Activated CD4-positive, CD25-positive, alpha-beta regulatory T cell treated with anti-CD3 and anti-CD28 coated beads, Interleukin-2, amount 50 U/mL, for 16 hours (primary cell): ENCODE data around the gene TTC3.
"Not testable (repeated sequence)": the region's sequence is repeated elsewhere in the genome, so short reads cannot be mapped to it uniquely, and the experiment has no call there.

Source experiments
- DNase-seq: peaks from one replicate; pipeline ENCODE4 v3.0.0-alpha.2; 2020; ENCODE audit warnings: low read depth, low spot score

The TTC3 gene

DNA sequence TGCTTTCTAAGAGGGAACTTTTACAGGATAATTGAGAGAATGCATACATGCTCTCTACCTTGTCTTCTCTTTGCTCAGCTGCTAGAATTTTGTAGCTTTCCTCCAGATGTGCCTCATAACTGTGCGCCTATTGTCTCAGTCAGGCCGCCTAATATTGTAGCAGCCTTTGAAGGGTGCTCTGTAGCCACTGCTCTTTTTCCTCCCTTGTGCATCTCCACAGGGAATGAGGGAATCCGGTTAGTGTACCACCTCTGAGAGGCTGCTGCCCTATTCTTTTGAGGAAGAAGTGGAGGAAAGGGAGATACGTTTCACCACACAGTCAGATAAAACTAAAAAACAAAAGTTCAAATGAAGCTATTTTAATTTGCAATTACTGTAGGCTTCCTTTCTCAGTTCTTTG lies 22.8 kb downstream of the TTC3 start:
- DNase-seq, result no peak

DNA sequence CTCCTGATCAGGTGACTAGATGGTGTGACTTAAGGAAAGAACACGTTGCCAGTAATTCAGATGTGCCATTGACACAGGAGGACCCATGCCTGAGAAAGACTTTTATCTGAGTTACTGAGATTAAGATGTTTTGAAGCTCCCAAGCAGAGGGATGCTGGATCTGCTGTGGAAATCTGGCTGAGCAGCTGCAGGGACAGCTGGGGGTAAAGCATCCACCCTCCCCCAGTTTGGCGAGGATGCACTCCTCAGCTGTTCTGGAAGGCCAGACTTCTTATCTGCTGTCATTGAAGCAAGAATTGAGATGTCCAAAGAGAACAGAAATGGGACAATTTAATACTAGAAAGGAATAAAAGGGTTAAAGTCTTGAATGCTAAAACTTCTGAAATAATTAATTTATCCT lies 25.7 kb downstream of the TTC3 start:
- no peak for DNase-seq

DNA sequence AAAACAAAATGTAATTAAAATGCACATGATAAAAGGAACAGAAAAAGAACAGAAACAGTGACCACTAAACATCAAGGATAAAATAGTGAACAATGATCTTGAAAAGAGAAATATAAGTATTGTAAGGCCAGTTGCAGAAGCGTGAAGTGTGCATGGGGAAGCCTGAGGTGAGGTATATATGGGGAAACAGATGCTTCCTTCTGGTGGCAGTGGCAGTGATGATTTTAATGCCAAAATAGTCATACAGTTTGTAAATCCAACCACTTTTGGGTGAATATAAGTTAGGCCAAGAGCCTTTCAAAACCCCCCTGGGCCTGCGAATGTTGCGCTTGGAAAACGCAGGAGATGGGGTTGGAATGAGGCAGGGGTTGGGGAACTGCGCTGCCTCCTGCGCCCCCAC lies 27.3 kb downstream of the TTC3 start:
- DNase-seq, result no peak

DNA sequence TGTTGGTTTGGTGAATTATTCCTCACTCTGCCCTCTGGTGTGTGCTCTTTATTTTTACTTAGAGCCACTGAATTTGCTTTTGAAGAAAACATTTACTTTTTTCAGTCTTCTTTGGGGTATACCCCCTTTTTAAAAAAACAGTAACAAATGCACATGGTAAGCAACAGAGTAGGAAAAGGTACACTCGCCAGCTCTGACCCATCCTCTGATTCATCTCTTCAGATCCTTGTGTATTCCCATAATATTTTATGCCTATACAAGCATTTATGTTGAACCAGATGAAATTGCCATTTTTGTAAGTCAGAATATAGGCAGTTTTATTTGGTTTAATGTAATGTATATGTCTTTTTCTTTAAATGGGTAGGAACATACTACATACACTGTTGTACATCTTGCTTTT lies 28.3 kb downstream of the TTC3 start:
- no peak for DNase-seq

DNA sequence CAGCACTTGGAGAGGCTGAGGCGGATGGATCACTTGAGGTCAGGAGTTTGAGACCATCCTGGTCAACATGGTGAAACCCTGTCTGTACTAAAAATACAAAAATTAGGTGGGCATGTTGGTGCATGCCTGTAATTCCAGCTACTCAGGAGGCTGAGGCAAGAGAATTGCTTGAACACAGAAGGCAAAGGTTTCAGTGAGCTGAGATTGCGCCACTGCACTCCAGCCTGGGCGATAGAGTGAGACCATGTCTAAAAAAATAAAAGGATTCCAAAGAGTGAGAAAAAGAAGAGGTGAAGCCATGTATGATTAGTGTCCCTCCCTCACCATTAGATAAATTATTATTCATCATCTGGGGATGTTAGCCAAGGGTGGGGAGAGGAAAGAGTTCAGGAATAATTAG lies 29.7 kb downstream of the TTC3 start:
- DNase-seq, result not testable (repeated sequence)

DNA sequence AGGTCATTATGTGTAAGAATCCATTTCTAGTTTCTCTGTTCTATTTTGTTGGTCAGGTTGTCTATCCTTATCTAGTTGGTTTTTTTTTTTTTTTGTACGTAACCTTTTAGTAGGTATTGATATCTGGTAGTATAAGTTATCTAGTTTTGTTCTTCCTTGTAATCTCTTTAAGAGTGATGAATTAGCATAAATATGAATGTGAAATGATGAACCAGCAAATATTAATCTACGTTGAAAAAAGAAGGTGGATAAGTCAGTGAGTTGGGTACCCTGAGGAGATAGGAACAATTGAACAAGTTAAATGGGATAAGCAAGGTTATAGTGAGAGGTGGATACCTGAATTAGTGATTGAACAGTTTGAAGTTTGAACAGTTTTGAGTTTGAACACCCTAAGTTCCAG lies 33.9 kb downstream of the TTC3 start:
- no peak for DNase-seq

DNA sequence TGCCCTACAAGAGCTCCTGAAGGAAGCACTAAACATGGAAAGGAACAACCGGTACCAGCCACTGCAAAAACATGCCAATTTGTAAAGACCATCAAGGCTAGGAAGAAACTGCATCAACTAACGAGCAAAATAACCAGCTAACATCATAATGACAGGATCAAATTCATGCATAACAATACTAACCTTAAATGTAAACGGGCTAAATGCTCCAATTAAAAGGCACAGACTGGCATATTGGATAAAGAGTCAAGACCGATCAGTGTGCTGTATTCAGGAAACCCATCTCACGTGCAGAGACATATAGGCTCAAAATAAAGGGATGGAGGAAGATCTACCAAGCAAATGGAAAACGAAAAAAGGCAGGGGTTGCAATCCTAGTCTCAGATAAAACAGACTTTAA lies 38.0 kb downstream of the TTC3 start:
- not testable (repeated sequence) for DNase-seq

DNA sequence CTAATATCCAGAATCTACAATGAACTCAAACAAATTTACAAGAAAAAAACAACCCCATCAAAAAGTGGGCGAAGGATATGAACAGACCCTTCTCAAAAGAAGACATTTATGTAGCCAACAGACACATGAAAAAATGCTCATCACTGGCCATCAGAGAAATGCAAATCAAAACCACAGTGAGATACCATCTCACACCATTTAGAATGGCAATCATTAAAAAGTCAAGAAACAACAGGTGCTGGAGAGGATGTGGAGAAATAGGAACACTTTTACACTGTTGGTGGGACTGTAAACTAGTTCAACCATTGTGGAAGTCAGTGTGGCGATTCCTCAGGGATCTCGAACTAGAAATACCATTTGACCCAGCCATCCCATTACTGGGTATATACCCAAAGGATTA lies 41.2 kb downstream of the TTC3 start:
- not testable (repeated sequence) for DNase-seq

DNA sequence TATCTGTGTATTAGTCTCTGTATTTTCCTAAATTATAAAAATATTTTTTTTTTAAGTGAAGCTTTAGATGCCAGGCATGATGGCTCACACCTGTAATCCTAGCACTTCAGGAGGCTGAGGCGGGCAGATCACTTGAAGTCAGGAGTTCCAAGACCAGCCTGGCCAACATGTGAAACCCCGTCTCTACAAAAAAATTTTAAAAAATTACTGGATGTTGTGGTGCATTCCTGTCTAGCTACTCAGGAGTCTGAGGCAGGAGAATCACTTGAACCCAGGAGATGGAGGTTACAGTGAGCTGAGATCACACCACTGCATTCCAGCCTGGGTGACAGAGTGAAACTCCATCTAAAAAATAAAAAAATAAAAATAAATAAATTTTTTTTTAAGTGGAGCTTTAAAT lies 43.4 kb downstream of the TTC3 start:
- DNase-seq, result not testable (repeated sequence)

DNA sequence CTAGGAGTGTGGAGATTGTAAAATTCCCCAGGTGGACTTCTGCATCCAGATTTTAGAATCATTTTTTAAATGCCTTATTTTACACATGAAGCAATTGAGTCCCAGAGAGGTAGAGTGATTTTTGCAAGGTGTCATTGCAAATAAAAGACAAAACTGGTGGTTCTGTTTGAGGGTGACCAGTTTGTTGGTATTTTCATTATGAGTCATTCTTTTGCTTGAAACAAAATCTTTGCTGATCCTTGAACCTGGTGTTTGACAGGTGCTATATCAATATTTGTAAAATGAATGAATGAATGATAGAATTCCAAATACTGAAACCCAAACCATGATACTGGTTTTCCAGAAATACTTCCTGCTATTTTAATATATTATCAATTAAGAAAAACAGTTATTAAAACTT lies 44.1 kb downstream of the TTC3 start:
- DNase-seq, result no peak

DNA sequence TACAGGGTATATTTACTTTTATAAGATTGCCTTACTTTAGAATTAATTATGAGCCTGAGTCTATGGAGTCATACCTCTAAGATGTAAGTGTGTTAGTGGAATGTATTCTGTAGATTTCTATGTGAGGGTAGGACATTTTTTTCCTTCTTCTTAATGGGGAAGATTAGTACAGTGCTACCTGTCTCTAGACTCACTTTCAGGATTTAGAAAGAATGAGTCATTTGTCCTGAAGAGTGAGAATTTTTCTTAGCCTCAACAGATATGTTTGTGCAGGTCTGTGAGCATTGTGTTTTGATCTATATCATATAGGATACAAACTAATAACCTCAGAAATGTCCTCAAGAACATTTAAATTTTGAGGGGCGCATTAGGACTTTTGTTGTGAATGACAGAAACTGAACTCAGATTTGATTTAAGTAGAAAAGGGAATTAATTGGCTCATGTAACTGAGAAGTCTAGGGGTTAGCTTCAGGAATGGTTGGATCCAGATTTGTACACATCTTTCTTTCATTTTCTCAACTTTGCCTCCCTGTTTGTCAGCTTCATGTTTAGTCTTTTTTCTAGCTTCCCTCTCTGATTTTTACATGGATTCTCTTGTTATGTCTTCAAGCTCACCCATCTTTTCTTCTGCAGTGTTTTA lies 45.3 kb downstream of the TTC3 start:
- DNase-seq, result no peak

DNA sequence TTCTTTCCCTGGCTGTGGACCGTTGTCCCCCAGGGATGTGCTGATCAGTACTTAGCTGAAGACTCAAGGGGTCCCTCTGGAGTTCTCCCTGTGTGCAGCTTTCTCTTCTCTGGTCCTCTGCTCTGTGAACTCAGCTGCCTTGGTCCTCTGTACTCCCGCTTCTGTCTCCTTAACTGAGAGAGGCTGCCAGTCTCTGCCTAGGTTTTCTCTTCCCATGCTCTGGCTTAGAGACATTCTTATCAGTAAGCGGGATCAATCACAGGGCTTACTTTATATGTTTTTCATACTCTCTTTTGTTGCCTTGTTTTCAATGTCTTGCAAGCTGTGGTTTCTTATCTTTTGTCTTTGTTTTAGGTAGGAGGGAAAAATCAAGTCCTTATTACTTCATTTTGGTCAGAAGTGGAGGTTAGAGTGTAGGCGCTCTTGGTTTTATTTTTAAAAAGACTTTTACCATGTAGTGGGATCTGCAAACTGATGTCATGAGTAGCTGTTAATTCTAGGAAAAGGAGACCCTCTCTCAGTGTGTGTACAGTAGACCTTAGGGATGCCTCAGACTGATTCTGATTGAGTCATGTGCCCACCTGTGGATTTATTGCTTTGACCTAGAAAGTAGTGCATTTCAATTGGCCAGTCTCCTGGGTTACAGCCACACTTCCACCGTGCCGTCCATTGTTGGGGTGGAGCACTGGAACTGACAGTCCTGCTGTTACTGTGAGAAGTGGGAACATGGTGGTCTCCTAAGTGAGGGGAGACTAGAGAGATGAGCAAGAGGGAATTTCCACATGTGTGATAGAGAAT lies 46.6 kb downstream of the TTC3 start:
- no peak for DNase-seq

DNA sequence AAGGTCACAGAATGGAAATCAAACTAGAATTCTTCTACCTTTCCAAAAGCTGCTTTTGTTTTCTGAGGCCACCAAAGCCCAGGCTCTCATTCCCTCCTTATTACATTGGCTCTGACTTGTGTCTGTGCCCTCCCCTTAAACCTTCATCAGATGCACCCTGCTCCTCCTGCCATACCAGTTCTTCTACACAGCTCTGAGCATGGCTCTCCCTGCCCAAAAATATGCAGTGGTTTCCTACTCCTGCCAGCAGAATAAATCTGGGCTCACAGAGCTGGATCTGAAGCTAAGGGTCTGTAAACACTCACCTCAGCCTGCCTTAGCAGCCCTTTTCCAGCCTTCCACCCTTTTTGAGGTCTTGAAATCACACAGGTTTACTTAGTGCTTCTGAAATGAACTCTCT lies 55.0 kb downstream of the TTC3 start:
- no peak for DNase-seq

DNA sequence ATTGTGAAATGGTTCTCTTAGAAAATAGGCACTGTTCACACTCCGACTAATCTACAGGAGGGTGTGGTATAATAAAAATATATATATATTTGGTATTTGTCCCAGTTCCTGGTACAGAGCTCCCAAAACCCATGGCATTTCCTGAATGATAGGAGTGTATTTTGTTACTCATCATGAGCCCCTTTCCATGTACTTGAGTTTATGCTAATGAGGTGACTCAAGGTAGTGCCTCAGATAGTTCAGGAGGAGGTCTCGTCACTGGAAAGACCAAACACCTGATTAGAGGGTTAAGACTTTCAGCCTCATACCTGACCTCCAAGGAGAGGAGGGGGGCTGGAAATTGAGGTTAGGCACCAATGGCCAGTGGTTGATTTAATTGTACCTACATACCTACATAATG lies 57.9 kb downstream of the TTC3 start:
- DNase-seq, result no peak

DNA sequence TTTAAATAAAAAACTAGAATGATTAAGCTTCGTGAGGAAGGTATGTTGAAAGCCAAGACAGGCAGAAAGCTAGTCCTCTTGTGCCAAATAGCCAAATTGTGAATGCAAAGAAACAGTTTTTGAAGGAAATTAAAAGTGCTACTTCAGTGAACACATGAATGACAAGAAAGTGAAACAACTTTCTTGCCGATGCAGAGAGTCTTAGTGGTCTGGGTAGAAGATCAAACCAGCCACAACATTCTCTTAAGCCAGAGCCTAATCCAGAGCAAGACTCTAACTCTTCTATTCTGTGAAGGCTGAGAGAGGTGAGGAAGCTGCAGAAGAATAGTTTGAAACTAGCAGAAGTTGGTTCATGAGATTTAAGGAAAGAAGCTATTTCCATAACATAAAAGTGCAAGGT lies 63.2 kb downstream of the TTC3 start:
- no peak for DNase-seq

DNA sequence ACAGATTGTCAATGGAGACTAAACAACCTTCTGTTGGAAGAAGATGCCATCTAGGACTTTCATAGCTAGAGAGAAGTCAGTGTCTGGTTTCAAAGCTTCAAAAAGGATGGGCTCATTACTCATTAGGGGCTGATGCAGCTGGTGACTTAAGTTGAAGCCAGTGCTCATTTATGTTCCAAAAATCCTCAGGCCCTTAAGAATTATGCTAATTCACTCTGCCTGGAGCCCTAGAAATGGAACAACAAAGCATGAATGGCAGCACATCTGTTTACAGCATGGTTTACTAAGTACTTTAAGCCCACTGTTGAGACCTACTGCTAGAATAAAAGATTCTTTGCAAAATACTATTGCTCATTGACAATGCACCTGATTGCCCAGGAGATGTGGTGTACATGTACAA lies 63.7 kb downstream of the TTC3 start:
- no peak for DNase-seq

DNA sequence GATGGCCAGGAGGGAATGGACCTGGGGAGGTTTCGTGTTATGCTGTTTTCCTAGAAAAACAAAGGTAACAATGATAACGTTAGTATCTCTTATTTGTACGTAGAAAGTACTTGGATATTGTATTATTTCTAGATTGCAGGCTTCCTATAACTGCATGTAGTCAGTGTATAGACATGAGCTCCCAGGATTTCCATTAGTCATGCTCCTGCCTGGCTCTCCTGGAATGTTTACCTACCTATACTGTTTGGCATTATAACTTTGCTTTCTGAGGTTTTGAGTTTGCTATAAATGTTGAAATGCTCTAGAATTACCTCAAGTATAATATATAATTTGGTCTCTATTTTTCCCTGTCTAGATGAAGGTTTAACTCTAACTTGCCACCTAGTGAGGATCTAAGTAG lies 66.1 kb downstream of the TTC3 start:
- DNase-seq, result no peak

DNA sequence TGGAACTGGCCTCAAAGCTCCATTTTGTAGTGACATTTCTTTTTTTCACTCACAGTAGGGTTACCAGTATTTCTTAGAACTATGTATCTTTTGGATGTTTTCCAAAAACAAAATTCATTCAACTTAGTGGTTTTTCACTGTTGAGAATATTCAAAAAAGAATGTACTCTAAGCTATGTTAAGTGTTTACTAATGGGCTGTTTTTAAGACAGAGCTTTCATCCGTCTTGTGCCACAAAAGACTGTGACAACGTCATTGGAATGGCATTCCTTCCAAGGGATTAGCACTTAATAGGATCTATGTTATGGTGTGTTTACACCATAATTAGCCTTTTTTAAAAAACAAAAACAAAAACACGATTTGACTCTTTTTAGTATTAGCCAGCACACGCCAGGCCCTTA lies 66.8 kb downstream of the TTC3 start:
- DNase-seq, result no peak

DNA sequence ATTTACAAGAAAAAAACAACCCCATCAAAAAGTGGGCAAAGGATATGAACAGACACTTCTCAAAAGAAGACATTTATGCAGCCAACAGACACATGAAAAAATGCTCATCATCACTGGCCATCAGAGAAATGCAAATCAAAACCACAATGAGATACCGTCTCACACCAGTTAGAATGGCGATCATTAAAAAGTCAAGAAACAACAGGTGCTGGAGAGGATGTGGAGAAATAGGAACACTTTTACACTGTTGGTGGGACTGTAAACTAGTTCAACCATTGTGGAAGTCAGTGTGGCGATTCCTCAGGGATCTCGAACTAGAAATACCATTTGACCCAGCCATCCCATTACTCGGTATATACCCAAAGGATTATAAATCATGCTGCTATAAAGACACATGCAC lies 70.3 kb downstream of the TTC3 start:
- not testable (repeated sequence) for DNase-seq

DNA sequence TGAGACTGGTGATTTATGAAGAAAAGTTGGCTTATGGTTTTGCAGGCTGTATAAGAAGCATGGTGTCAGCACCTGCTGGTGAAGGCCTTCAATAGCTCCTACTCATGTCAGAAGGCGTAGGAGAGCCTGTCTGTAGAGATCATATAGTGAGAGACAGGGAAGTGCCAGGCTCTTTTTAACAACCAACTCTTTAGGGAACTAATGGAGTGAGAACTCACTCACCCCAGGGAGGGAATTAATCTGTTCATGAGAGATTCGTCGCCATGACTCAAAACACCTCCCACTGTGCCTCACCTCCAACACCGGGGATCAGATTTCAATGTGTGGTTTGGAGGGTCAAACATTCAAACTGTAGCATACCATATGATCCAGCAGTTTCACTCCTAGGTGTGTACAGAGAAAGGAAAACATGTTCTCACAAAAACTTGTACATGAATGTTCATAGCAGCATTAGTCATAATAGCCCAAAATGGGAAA lies 72.6 kb downstream of the TTC3 start:
- no peak for DNase-seq

DNA sequence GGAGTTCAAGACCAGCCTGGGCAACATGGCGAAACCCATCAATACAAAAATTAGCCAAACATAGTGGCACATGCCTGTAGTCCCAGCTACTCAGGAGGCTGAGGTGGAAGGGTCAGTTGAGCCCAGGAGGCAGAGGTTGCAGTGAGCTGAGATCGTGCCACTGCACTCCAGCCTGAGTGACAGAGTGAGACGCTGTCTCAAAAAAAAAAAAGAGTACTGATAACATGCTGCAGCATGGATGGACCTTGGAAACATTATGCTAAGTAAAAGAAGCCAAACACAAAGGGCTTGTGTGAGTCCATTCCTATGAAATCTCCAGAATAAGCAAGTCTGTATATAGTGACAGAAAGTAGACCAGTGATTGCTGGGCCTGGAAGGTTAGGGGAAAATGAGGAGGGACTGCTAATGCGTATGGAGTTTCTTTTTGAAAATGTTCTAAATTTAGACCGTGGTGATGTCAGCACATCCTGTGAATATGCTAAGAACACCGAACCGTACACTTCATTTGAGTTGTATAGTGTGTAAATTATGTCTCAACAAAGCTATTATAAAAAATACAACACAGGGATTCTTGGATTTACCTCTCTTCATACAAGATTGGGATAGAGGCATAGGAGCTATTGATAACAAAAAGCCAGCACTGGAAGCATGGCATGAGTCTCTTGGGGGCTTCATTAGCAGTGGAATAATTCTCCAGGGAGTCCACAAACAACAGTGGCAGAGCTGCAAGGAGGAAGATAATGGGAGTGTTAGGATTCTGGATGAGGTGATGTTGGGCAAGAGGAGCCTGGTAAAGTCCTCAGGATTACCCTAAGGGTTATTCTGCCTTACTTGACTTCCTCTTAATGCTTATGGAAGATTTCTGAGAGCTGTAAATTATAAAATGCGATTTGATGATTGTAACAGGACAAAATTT lies 73.5 kb downstream of the TTC3 start:
- no peak for DNase-seq

DNA sequence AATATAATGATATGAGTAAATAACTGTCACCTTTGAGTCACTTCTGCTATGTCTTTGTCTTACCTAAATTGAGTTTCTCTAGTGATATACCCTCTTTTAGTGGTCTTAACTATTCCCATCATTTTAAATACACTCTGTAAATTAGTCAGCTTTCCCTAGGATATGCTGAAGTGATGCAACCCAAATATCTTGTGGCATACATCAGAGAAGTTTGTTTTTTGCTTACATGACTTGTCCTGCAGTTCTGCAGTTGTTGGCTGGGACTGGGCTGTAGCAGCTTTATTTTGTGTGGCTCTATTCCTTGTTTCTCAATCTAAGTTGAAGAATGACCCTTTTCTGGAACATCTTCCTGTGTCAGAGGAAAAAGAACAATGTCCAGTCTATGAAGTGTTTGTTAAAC lies 76.4 kb downstream of the TTC3 start:
- no peak for DNase-seq
